Ectodermal cell (in vitro differentiated cells): ENCODE results near the gene TIMP2. TPM values are rescaled to one million over a fixed set of nuclear protein-coding genes. Genes with fewer than 3 reads are reported as not detected.

ENCODE experiments used
- H3K27ac ChIP-seq: 2 replicates; pipeline ENCODE4 v1.7.0; 2013; ENCODE audit warnings: mild to moderate bottlenecking, low read depth, low read length; ENCODE audit not compliant: insufficient read depth, poor library complexity, severe bottlenecking
- H3K27me3 ChIP-seq: 2 replicates; pipeline ENCODE4 v1.7.0; 2013; ENCODE audit warnings: mild to moderate bottlenecking, low read length; ENCODE audit not compliant: insufficient read depth, control insufficient read depth, poor library complexity, severe bottlenecking
- H3K36me3 ChIP-seq: one replicate; pipeline ENCODE4 v1.7.0; 2013; ENCODE audit warnings: low read length; ENCODE audit not compliant: control insufficient read depth, insufficient read depth
- H3K4me1 ChIP-seq: one replicate; pipeline ENCODE4 v1.7.0; 2013; ENCODE audit warnings: low read length; ENCODE audit not compliant: control insufficient read depth, insufficient read depth
- H3K4me3 ChIP-seq: 2 replicates; pipeline ENCODE4 v1.7.0; 2013; ENCODE audit warnings: low read depth, low read length, control low read depth; ENCODE audit not compliant: insufficient read depth
- H3K9me3 ChIP-seq: 2 replicates; pipeline ENCODE4 v1.7.0; 2013; ENCODE audit warnings: mild to moderate bottlenecking, low read length, moderate library complexity; ENCODE audit not compliant: control insufficient read depth
- WGBS, 2 experiments: methylation state at CpG; one replicate each; pipeline ENCODE4 v1.1.7; 2013; ENCODE audit warnings: missing lambda C conversion rate in 2 of 2; 5-methylcytosine and 5-hydroxymethylcytosine counted together
- polyA plus RNA-seq, 4 experiments: library from polyadenylated mRNA; stranded (reverse); fragments of 50-300 nt; gene quantifications; one replicate each; pipeline ENCODE4 v1.2.3, GENCODE V29; 2013

The TIMP2 gene
- polyA plus RNA-seq (2013, experiment 1 of 4), result 63.1 TPM
- 66.5 TPM for polyA plus RNA-seq (2013, experiment 2 of 4)
- 46.1 TPM for polyA plus RNA-seq (2013, experiment 3 of 4)
- 50.0 TPM for polyA plus RNA-seq (2013, experiment 4 of 4)

- Histone ChIP-seq H3K27ac (peak within 1 kb of the TSS; percentile 36), H3K4me3 (peak within 1 kb of the TSS; percentile 46), H3K9me3 (no peaks in the 10 kb centered on the region), H3K36me3 (no peaks in the 10 kb centered on the region), H3K4me1 (peaks cover 16% of the 10 kb centered on the region), H3K27me3 (no peaks in the 10 kb centered on the region)
- WGBS, 2 experiments, result 0% methylated on average over 49 to 52 of the region's 52 CpGs
Measured at GRCh38 chr17:78925234-78925633, at the start of gene TIMP2. Gene TIMP2 (minus strand): TSS chr17:78925387. CDS start chr17:78925088, 299 bp downstream.

- WGBS, 2 experiments, result 92% methylated on average over 23 of the region's 23 CpGs
Measured at GRCh38 chr17:78973792-78974520, 48.8 kb upstream of the TIMP2 start.

GRCh38 chr17:78973196-78973595 lies 48.0 kb upstream of the TIMP2 start:
- Histone ChIP-seq H3K27me3 (no peaks in the 10 kb centered on the region), H3K4me3 (no peak overlapping the region), H3K36me3 (no peaks in the 10 kb centered on the region), H3K9me3 (no peaks in the 10 kb centered on the region), H3K27ac (no peak overlapping the region), H3K4me1 (peaks cover 12% of the 10 kb centered on the region)
- WGBS, 2 experiments, result 68 to 71% methylated on average over 11 of the region's 11 CpGs

More at GRCh38 chr17:78973792-78974520, 48.8 kb upstream of the TIMP2 start:
- H3K27me3 ChIP-seq, result no peaks in the 10 kb centered on the region
- no peaks in the 10 kb centered on the region for H3K36me3 ChIP-seq
- peaks cover 12% of the 10 kb centered on the region for H3K4me1 ChIP-seq
- H3K4me3 ChIP-seq, result no peak overlapping the region
- no peaks in the 10 kb centered on the region for H3K9me3 ChIP-seq
- no peak overlapping the region for H3K27ac ChIP-seq

- Histone ChIP-seq H3K27ac (no peak overlapping the region), H3K9me3 (no peaks in the 10 kb centered on the region), H3K4me1 (peaks cover 12% of the 10 kb centered on the region), H3K36me3 (no peaks in the 10 kb centered on the region), H3K27me3 (no peaks in the 10 kb centered on the region), H3K4me3 (no peak overlapping the region)
- 94% methylated on average over 15 of the region's 15 CpGs for WGBS, 2 experiments
Measured at GRCh38 chr17:78972507-78973105, 47.4 kb upstream of the TIMP2 start.

GRCh38 chr17:78971756-78972506 lies 46.7 kb upstream of the TIMP2 start:
- Histone ChIP-seq H3K27me3 (no peaks in the 10 kb centered on the region), H3K9me3 (no peaks in the 10 kb centered on the region), H3K4me1 (peaks cover 12% of the 10 kb centered on the region), H3K36me3 (no peaks in the 10 kb centered on the region), H3K27ac (no peak overlapping the region), H3K4me3 (no peak overlapping the region)
- 88 to 89% methylated on average over 22 of the region's 22 CpGs for WGBS, 2 experiments

- Histone ChIP-seq H3K9me3 (no peaks in the 10 kb centered on the region), H3K4me1 (peaks cover 12% of the 10 kb centered on the region), H3K4me3 (no peak overlapping the region), H3K36me3 (no peaks in the 10 kb centered on the region), H3K27ac (no peak overlapping the region), H3K27me3 (no peaks in the 10 kb centered on the region)
- WGBS, 2 experiments, result 59 to 63% methylated on average over 33 of the region's 33 CpGs
Measured at GRCh38 chr17:78970834-78971755, 45.9 kb upstream of the TIMP2 start.

GRCh38 chr17:78969865-78970264 lies 44.7 kb upstream of the TIMP2 start:
- peaks cover 7% of the 10 kb centered on the region for H3K4me1 ChIP-seq
- H3K27ac ChIP-seq, result no peak overlapping the region
- no peaks in the 10 kb centered on the region for H3K36me3 ChIP-seq
- no peaks in the 10 kb centered on the region for H3K27me3 ChIP-seq
- 90 to 93% methylated on average over 9 of the region's 9 CpGs for WGBS, 2 experiments
- H3K9me3 ChIP-seq, result no peaks in the 10 kb centered on the region
- no peak overlapping the region for H3K4me3 ChIP-seq

GRCh38 chr17:78967782-78968362 lies 42.7 kb upstream of the TIMP2 start:
- 93 to 96% methylated on average over 21 of the region's 21 CpGs for WGBS, 2 experiments
- Histone ChIP-seq H3K4me3 (no peak overlapping the region), H3K9me3 (no peaks in the 10 kb centered on the region), H3K4me1 (no peaks in the 10 kb centered on the region), H3K27me3 (no peaks in the 10 kb centered on the region), H3K36me3 (no peaks in the 10 kb centered on the region), H3K27ac (no peak overlapping the region)

GRCh38 chr17:78966910-78967600 lies 41.9 kb upstream of the TIMP2 start:
- Histone ChIP-seq H3K9me3 (no peaks in the 10 kb centered on the region), H3K36me3 (no peaks in the 10 kb centered on the region), H3K27me3 (no peaks in the 10 kb centered on the region), H3K4me3 (no peak overlapping the region), H3K27ac (no peak overlapping the region), H3K4me1 (no peaks in the 10 kb centered on the region)
- 91 to 92% methylated on average over 23 of the region's 23 CpGs for WGBS, 2 experiments
